ENCODE measurements around the gene OR1L1.

Gene OR1L1, protein sequence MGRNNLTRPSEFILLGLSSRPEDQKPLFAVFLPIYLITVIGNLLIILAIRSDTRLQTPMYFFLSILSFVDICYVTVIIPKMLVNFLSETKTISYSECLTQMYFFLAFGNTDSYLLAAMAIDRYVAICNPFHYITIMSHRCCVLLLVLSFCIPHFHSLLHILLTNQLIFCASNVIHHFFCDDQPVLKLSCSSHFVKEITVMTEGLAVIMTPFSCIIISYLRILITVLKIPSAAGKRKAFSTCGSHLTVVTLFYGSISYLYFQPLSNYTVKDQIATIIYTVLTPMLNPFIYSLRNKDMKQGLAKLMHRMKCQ

DNA sequence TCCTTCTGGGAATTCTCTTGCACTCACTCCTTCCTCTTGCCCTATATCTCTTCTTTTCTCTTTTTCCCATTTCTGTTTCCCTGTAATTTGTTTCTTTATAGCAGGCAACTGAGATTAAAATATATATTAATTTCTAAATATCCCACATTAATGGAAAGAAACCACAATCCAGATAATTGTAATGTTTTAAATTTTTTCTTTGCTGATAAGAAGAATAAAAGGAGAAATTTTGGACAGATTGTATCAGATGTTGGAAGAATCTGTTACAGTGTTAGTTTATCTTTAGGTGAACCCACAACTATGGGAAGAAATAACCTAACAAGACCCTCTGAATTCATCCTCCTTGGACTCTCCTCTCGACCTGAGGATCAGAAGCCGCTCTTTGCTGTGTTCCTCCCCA, at the start of gene OR1L1:
TSS of gene OR1L1 (plus strand) at position 301 of the 400 bp plus-strand sequence. CDS start at position 301, 0 bp downstream.
- DNase-seq (ENCODE audit: low read depth): no peak

- DNase-seq (ENCODE audit: low read depth): no peak
Observed at GRCh38 chr9:122614362-122614761, 47.2 kb upstream of the OR1L1 start, which contains the start of gene OR1Q1. OR1Q1 (plus strand) TSS chr9:122614738; CDS start chr9:122614738, 0 bp downstream.

DNA sequence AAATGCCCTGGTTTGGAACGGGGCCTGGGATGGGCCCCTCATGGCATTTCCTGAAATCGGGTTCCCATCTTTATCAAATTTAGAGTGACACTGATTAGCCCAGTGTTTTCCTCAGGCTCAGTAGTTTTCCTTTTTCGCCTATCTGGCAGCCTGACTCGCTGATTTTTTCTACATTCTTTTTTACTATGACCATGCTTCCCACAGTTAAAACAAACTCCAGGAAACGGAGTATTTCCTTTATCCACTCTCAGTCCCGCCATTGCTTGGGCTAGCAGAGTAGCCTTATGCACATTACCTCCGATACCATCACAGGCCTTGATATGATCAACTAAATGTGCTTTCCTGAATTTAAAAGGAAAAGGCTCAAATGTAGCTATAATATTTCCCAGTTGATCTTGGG, 41.5 kb upstream of the OR1L1 start:
- DNase-seq (ENCODE audit: low read depth): no peak

- no peak for DNase-seq (ENCODE audit: low read depth)
Observed at GRCh38 chr9:122642226-122642625, 19.3 kb upstream of the OR1L1 start.

- DNase-seq (ENCODE audit: low read depth): no peak
Observed at GRCh38 chr9:122656378-122656777, 5.1 kb upstream of the OR1L1 start.

GRCh38 chr9:122657527-122657926, 4.0 kb upstream of the OR1L1 start, which contains the start of gene OR1B1:
OR1B1 (minus strand) TSS chr9:122657627.
- DNase-seq (ENCODE audit: low read depth): no peak

DNA sequence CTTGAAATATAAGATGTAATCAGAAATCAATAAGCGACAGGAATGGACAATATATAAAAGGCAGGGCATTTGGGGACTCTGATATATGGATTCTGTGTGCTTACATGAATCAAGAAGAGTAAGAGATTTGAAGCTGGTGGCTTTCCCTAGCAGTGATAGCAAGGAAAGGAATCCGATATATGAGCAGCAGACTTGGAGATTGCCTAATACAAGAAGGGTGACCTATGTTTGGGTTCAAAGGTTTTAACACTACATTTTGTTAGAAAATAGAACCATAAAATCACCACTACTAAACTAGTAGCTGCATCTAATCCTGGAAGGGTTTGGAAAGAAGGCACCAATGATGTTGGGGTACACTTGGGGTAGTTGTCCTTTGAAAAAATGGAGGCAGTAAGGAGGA, 11.0 kb downstream of the OR1L1 start:
- no peak for DNase-seq (ENCODE audit: low read depth)

- no peak for DNase-seq (ENCODE audit: low read depth)
Observed at GRCh38 chr9:122684851-122685250, 23.3 kb downstream of the OR1L1 start.

DNA sequence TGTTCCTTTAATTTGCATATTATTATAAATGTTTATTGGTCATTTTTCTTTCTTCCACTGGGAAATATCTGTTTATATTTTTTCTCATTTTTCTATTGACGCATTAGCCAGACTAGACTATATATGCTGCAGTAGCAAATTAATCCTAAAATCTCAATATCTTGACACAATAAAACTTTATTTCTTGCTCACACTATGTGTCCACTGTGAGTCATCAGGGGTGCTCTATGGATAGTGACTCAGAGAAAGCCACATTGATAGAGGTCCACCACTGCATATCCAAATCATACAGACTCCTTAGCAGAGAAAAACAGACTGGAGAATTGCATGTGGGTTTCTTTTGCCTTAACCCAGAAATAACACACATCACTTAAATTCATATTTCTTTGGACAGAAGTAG, 34.2 kb downstream of the OR1L1 start:
- DNase-seq (ENCODE audit: low read depth): no peak
